ENCODE results near the gene RELCH. TPM values are rescaled to one million over a fixed set of nuclear protein-coding genes. Genes with fewer than 3 reads are reported as not detected.

RELCH gene
- total RNA-seq, 1 experiment from 2014 or later, result 21.6 TPM

DNA sequence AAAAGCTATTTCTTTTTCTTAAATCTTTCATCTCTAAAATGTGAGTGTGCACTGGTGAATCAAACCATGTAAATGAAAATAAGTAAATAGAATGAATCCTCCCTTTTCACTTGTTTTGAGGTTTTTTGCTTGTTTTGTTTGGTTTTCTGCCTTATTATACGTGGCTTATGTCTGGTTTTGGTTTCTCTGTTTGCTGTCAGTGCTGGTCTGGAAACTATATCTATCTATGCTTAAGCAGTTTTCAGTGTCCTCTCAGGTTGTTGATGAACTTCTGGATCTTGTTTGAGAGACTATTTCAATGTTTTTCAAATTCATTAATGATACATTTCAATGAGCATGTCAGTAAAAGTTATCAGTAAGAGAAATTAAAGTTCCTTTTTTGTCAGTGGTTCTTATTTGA, 90.0 kb downstream of the RELCH start:
- no peak for DNase-seq
- ChIA-PET POLR2A (ENCODE audit: unreplicated experiment) (no interaction called here), CTCF (no interaction called here)
- Histone ChIP-seq H3K36me3 (ENCODE audit: low read depth, low read length) (peaks cover 3% of the 10 kb centered on the region; the same call in 1 of the 2 replicates), H2AFZ (ENCODE audit: low read length) (no peak overlapping the region), H3K27ac (ENCODE audit: low read length) (no peak overlapping the region), H4K20me1 (ENCODE audit: low read length) (no peaks in the 10 kb centered on the region), H3K4me2 (ENCODE audit: low read length) (no peak overlapping the region), H3K4me1 (ENCODE audit: insufficient read depth, low read length) (peaks cover 16% of the 10 kb centered on the region), H3K9me2 (replicated peaks; ENCODE audit: low read length) (no peaks in the 10 kb centered on the region), H3K9me3 (ENCODE audit: low read length) (no peaks in the 10 kb centered on the region), H3K79me2 (ENCODE audit: low read length) (no peaks in the 10 kb centered on the region), H3K27me3 (ENCODE audit: low read length) (no peaks in the 10 kb centered on the region), H3K9ac (ENCODE audit: low read length) (no peak overlapping the region), H3K4me3 (ENCODE audit: low read length) (no peak overlapping the region), H3F3A (ENCODE audit: low read length, unreplicated experiment) (peaks cover under 1% of the 10 kb centered on the region)
- BruUV-seq (replicated peaks), result no TSS peak
- intact Hi-C loops (cut with micrococcal nuclease), result no loop called here
- TF ChIP-seq, protein P1, sequence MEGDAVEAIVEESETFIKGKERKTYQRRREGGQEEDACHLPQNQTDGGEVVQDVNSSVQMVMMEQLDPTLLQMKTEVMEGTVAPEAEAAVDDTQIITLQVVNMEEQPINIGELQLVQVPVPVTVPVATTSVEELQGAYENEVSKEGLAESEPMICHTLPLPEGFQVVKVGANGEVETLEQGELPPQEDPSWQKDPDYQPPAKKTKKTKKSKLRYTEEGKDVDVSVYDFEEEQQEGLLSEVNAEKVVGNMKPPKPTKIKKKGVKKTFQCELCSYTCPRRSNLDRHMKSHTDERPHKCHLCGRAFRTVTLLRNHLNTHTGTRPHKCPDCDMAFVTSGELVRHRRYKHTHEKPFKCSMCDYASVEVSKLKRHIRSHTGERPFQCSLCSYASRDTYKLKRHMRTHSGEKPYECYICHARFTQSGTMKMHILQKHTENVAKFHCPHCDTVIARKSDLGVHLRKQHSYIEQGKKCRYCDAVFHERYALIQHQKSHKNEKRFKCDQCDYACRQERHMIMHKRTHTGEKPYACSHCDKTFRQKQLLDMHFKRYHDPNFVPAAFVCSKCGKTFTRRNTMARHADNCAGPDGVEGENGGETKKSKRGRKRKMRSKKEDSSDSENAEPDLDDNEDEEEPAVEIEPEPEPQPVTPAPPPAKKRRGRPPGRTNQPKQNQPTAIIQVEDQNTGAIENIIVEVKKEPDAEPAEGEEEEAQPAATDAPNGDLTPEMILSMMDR (conservative IDR thresholded peaks at IDR 0.05; ENCODE audit: low read depth, low read length), result no peak
- TF ChIP-seq EZH2phosphoT487 (IDR thresholded peaks at IDR 0.05; ENCODE audit: borderline replicate concordance, low read length) (no peak), EZH2 (IDR thresholded peaks at IDR 0.05; ENCODE audit: low read length, unreplicated experiment) (no peak)
- no peak for ATAC-seq

DNA sequence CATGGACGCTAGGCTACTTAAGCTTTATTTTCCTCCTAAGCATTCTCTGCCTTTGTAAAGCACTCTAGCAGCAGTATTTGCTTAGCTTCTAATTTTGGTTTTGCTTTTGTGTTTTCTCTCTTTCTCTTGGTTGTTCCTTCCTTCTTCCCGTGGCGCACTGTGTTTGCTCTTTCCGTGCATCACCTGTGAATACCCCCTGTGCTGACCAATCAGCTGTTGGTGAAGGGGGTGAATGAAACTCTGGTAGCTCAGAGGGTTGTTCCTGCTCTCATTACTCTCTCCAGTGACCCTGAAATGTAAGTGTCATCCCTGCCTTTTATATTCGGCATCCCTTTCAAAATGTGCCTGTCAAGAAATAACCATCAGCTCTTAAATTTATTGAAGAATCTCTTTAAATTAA, 92.5 kb downstream of the RELCH start:
- no peak overlapping the region for H3K9ac ChIP-seq (ENCODE audit: low read length)
- ChIA-PET CTCF (no interaction called here), POLR2A (ENCODE audit: unreplicated experiment) (no interaction called here)
- intact Hi-C loops (cut with micrococcal nuclease), result no loop called here
- no peaks in the 10 kb centered on the region for H4K20me1 ChIP-seq (ENCODE audit: low read length)
- no peaks in the 10 kb centered on the region for H3K27me3 ChIP-seq (ENCODE audit: low read length)
- H3K27ac ChIP-seq (ENCODE audit: low read length), result no peak overlapping the region
- DNase-seq (no peak), ATAC-seq (no peak)
- H3K9me3 ChIP-seq (ENCODE audit: low read length), result no peaks in the 10 kb centered on the region
- TF ChIP-seq EZH2phosphoT487 (IDR thresholded peaks at IDR 0.05; ENCODE audit: borderline replicate concordance, low read length) (no peak), EZH2 (IDR thresholded peaks at IDR 0.05; ENCODE audit: low read length, unreplicated experiment) (no peak)
- TF ChIP-seq, protein P1 (conservative IDR thresholded peaks at IDR 0.05; ENCODE audit: low read depth, low read length), result no peak
- no TSS peak for BruUV-seq (replicated peaks)
- no peak overlapping the region for H2AFZ ChIP-seq (ENCODE audit: low read length)
- H3K4me3 ChIP-seq (ENCODE audit: low read length), result no peak overlapping the region
- no peak overlapping the region for H3K4me2 ChIP-seq (ENCODE audit: low read length)
- H3K9me2 ChIP-seq (replicated peaks; ENCODE audit: low read length), result no peaks in the 10 kb centered on the region
- H3K79me2 ChIP-seq (ENCODE audit: low read length), result no peaks in the 10 kb centered on the region
- H3F3A ChIP-seq (ENCODE audit: low read length, unreplicated experiment), result peaks cover 5% of the 10 kb centered on the region
- peaks cover 29% of the 10 kb centered on the region for H3K4me1 ChIP-seq (ENCODE audit: insufficient read depth, low read length)
- peaks cover 7% of the 10 kb centered on the region; the same call in 1 of the 2 replicates for H3K36me3 ChIP-seq (ENCODE audit: low read depth, low read length)

DNA sequence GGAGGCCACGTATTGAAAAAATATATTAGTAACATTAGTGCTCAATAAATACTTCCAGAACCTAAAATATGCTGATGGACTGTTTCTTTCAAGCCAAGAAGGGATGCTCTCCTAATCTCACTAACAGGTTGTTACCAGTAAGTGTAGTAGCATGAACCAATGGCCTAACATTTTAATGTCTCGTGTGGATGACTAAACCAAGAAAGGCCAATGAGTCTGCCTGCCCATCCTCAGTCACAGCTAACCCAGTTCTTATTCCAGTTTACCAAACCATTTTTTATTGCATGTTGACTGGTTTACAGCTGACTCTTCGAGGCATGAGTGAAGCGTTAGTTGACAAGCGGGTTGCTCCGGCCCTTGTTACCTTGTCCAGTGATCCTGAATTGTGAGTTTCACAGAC, 93.0 kb downstream of the RELCH start:
- Histone ChIP-seq H3K27me3 (ENCODE audit: low read length) (no peaks in the 10 kb centered on the region), H3K79me2 (ENCODE audit: low read length) (no peaks in the 10 kb centered on the region), H3K9ac (ENCODE audit: low read length) (no peak overlapping the region), H3F3A (ENCODE audit: low read length, unreplicated experiment) (peaks cover 5% of the 10 kb centered on the region), H4K20me1 (ENCODE audit: low read length) (no peaks in the 10 kb centered on the region), H3K4me3 (ENCODE audit: low read length) (no peak overlapping the region), H3K9me2 (replicated peaks; ENCODE audit: low read length) (no peaks in the 10 kb centered on the region), H3K27ac (ENCODE audit: low read length) (no peak overlapping the region), H3K4me1 (ENCODE audit: insufficient read depth, low read length) (peaks cover 29% of the 10 kb centered on the region), H3K36me3 (ENCODE audit: low read depth, low read length) (peaks cover 7% of the 10 kb centered on the region; the same call in 1 of the 2 replicates), H3K4me2 (ENCODE audit: low read length) (no peak overlapping the region), H3K9me3 (ENCODE audit: low read length) (no peaks in the 10 kb centered on the region), H2AFZ (ENCODE audit: low read length) (no peak overlapping the region)
- BruUV-seq (replicated peaks), result no TSS peak
- POLR2A ChIA-PET (ENCODE audit: unreplicated experiment), result no interaction called here
- DNase-seq, result peak; percentile 27
- TF ChIP-seq, protein P1 (conservative IDR thresholded peaks at IDR 0.05; ENCODE audit: low read depth, low read length), result no peak
- TF ChIP-seq EZH2 (IDR thresholded peaks at IDR 0.05; ENCODE audit: low read length, unreplicated experiment), result no peak
- TF ChIP-seq EZH2phosphoT487 (IDR thresholded peaks at IDR 0.05; ENCODE audit: borderline replicate concordance, low read length), result no peak
- ATAC-seq, result no peak
- intact Hi-C loops (cut with micrococcal nuclease), result loop anchor here (5.0 kb wide), 1 partner anchor 117 kb away; no protein-coding TSS in a partner anchor
- CTCF ChIA-PET, result no interaction called here

Measured in PC-3 (cell line).